PC-9 (cell line): ENCODE data around the gene ERC2.

Source experiments
- EZH2 ChIP-seq: fragments of 200-600 bp; sonication (generic); IDR thresholded peaks from 2 replicates; pipeline ENCODE4 v1.8.0; 2017; ENCODE audit warnings: antibody characterized with exemption, low read depth
- TF ChIP-seq, protein P1 (sequence below): fragments of 200-600 bp; sonication (generic); conservative IDR thresholded peaks from 2 replicates; pipeline ENCODE4 v1.6.1; 2017; ENCODE audit warnings: mixed run types, antibody characterized with exemption, mild to moderate bottlenecking, moderate library complexity

DNA sequence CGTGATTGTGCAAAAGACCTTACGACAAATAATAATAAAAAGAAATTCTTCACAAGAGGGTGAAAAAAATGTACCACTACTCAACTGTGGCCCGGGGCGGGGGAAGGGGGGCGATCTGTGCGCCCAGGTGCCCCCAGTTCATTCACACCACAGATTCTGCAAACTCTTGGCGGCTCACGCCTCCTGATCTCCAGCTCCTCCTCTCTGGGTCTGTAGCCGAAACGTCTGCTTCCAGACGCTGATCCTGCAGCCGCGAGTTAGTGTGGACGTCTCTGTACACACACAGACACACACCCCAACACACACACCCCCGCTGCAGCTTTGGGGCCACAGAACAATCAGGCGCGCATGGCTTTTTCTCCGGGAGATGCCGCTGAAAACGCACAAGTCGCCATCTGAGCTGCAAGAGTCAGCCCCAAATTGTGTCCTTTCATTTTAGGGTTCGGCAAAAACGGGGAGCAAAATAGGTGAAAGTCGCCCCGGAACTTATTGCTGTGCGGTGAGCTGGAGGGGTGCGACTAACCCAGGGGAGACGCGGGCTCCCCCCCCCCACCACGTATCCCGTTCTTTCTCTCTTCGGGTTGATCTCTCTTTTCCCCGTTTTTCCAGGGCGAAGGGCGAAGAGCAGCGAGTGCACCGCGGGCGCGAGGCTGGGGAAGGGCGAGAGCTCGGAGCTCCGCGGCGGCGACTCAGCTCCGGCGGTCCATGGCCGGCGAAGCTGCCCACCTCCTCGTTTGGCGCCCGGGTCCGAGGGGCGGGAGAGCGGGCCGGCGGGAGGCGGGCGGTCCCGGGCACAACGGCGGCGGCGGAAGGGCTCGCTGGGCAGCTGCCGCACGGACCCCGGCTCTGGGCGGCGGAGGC lies 980.7 kb downstream of the ERC2 start:
- TF ChIP-seq, protein P1, sequence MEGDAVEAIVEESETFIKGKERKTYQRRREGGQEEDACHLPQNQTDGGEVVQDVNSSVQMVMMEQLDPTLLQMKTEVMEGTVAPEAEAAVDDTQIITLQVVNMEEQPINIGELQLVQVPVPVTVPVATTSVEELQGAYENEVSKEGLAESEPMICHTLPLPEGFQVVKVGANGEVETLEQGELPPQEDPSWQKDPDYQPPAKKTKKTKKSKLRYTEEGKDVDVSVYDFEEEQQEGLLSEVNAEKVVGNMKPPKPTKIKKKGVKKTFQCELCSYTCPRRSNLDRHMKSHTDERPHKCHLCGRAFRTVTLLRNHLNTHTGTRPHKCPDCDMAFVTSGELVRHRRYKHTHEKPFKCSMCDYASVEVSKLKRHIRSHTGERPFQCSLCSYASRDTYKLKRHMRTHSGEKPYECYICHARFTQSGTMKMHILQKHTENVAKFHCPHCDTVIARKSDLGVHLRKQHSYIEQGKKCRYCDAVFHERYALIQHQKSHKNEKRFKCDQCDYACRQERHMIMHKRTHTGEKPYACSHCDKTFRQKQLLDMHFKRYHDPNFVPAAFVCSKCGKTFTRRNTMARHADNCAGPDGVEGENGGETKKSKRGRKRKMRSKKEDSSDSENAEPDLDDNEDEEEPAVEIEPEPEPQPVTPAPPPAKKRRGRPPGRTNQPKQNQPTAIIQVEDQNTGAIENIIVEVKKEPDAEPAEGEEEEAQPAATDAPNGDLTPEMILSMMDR = no peak
- no peak for TF ChIP-seq EZH2
